ENCODE measurements around the gene BACE1-AS. TPM values are rescaled to one million over a fixed set of nuclear protein-coding genes. Genes with fewer than 3 reads are reported as not detected.

The BACE1-AS gene
- total RNA-seq, 1 experiment from 2014 or later, result 6.9 TPM

DNA sequence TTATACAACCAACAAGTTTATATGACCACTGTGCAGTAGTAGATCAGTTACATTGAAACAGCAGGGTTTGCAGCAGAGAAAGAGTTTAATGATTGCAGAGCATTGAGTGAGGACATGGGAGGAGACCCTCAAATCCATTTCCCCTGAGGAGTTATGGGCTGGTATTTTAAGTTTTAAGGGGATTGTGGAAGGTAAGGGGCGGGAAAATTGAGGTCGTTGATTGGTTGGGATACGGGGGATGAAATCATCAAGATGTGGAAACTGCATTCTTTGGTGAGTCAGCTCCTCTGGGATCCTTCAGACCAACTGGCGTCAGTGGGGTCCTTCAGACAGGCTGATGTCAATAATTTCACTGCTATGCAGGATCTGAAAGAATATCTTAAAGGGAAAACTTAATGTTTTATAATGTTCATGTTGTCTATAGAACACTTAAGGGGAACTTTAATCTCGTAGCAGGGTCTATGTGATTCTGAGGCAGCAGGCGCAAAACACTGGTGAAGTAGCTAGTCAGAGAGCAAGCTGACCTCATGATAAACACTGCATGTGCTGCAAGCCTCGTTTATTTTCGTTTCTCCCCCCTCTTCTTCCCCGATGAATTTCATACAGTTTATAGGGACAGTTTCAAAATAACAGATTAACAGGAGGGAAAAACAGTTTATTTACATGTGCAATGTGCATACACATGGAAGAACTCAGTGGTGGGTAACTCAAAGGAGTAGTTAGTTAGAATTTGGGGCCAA is 17.4 kb upstream of the BACE1-AS start:
- no peak overlapping the region for H3K27ac Mint-ChIP-seq (ENCODE audit: low read depth, unreplicated experiment)
- DNase-seq (ENCODE audit: unreplicated experiment), result peak; percentile 79
- POLR2A ChIA-PET, result interaction anchor here (1.4 kb wide), 1 partner anchor 12 kb away, joined by 5 read pairs; no protein-coding TSS in a partner anchor
- CTCF ChIA-PET, result no interaction called here
- peaks cover 34% of the 10 kb centered on the region for H3K36me3 Mint-ChIP-seq (ENCODE audit: insufficient read depth, unreplicated experiment)
- intact Hi-C loops (cut with micrococcal nuclease), result no loop called here
- no peaks in the 10 kb centered on the region for H3K9me3 Mint-ChIP-seq (ENCODE audit: unreplicated experiment)
- TF ChIP-seq, protein P1, sequence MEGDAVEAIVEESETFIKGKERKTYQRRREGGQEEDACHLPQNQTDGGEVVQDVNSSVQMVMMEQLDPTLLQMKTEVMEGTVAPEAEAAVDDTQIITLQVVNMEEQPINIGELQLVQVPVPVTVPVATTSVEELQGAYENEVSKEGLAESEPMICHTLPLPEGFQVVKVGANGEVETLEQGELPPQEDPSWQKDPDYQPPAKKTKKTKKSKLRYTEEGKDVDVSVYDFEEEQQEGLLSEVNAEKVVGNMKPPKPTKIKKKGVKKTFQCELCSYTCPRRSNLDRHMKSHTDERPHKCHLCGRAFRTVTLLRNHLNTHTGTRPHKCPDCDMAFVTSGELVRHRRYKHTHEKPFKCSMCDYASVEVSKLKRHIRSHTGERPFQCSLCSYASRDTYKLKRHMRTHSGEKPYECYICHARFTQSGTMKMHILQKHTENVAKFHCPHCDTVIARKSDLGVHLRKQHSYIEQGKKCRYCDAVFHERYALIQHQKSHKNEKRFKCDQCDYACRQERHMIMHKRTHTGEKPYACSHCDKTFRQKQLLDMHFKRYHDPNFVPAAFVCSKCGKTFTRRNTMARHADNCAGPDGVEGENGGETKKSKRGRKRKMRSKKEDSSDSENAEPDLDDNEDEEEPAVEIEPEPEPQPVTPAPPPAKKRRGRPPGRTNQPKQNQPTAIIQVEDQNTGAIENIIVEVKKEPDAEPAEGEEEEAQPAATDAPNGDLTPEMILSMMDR (IDR thresholded peaks at IDR 0.05; ENCODE audit: unreplicated experiment), result no peak
- no peaks in the 10 kb centered on the region for H3K27me3 Mint-ChIP-seq (ENCODE audit: insufficient read depth, unreplicated experiment)
- no peak overlapping the region for H3K4me3 Mint-ChIP-seq (ENCODE audit: unreplicated experiment)
- BruUV-seq (replicated peaks), result no TSS peak
- peaks cover 11% of the 10 kb centered on the region for H3K4me1 Mint-ChIP-seq (ENCODE audit: insufficient read depth, unreplicated experiment)

DNA sequence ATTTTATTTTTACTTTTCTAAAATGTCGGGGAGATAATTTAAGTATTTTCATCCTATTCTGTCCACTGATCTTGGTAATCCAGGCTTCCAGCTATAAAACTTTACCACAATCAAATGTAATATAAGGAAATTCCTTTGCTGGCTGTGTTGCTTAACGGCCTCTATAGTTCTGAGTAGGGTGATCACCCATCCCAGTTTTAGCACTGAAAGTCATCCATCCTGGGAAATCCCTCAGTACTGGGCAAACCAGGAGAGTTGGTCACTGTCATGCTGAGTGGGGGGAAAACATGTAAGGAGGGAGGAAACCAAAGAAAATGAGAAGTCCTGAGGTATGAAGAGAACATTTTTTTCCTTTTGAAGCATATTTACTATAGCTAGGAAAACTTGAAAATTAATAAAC is 12.8 kb upstream of the BACE1-AS start:
- no peak overlapping the region for H3K4me3 Mint-ChIP-seq (ENCODE audit: unreplicated experiment)
- BruUV-seq (replicated peaks), result no TSS peak
- CTCF ChIA-PET, result no interaction called here

DNA sequence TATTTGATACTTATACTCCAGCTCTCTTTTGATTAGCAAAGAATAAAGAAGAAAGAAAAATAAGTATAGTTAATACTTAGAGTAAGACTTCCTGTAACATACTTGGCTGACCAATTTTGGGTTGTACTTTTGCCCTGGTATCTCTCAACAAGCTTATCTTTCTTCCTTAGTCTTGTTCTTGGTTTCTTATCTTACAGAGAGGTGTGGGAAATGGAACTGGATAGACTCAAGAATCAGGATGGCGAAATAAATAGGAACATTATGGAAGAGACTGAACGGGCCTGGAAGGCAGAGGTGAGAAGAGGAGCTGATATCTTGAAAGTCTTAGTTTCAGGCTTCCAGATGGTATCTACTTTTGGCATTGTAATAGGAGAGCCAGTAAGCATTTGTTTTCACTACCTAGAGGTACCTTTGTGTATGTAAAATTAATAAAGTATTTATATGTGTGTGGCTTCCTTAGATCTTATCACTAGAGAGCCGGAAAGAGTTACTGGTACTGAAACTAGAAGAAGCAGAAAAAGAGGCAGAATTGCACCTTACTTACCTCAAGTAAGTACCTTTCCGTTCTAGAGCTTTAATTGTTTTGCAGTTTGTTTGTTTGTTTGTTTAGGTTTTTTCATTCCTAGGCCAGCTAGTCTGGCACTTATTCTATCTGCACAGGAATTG is 11.3 kb upstream of the BACE1-AS start:
- intact Hi-C loops (cut with micrococcal nuclease), result no loop called here
- TF ChIP-seq, protein P1 (IDR thresholded peaks at IDR 0.05; ENCODE audit: unreplicated experiment), result no peak
- Mint-ChIP-seq H3K27me3 (ENCODE audit: insufficient read depth, unreplicated experiment) (no peaks in the 10 kb centered on the region), H3K4me3 (ENCODE audit: unreplicated experiment) (no peak overlapping the region), H3K36me3 (ENCODE audit: insufficient read depth, unreplicated experiment) (peaks cover 50% of the 10 kb centered on the region), H3K27ac (ENCODE audit: low read depth, unreplicated experiment) (no peak overlapping the region), H3K4me1 (ENCODE audit: insufficient read depth, unreplicated experiment) (peaks cover 11% of the 10 kb centered on the region), H3K9me3 (ENCODE audit: unreplicated experiment) (no peaks in the 10 kb centered on the region)
- no peak for DNase-seq (ENCODE audit: unreplicated experiment)
- ChIA-PET CTCF (no interaction called here), POLR2A (no interaction called here)
- no TSS peak for BruUV-seq (replicated peaks)

More for the DNA sequence above, 12.8 kb upstream of the BACE1-AS start:
- Mint-ChIP-seq H3K4me1 (ENCODE audit: insufficient read depth, unreplicated experiment) (peaks cover 21% of the 10 kb centered on the region), H3K27me3 (ENCODE audit: insufficient read depth, unreplicated experiment) (no peaks in the 10 kb centered on the region), H3K36me3 (ENCODE audit: insufficient read depth, unreplicated experiment) (peaks cover 40% of the 10 kb centered on the region), H3K9me3 (ENCODE audit: unreplicated experiment) (no peaks in the 10 kb centered on the region), H3K27ac (ENCODE audit: low read depth, unreplicated experiment) (no peak overlapping the region)
- intact Hi-C loops (cut with micrococcal nuclease), result no loop called here
- no peak for DNase-seq (ENCODE audit: unreplicated experiment)
- TF ChIP-seq, protein P1 (IDR thresholded peaks at IDR 0.05; ENCODE audit: unreplicated experiment), result no peak
- POLR2A ChIA-PET, result no interaction called here

DNA sequence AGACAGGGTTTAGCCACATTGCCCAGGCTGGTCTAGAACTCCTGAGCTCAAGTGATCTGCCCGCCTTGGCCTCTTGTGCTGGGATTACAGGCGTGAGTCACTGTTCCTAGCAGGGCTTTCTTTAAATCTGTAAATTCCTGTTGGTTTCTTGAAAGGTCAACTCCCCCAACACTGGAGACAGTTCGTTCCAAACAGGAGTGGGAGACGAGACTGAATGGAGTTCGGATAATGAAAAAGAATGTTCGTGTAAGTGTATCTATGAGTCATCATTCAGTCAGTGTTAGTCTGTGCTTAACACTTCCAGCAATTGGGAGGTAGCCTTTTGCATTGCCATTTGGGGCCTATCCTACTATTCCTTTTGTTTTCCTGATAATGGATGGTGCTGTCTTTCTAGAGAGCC is 10.0 kb upstream of the BACE1-AS start:
- H3K9me3 Mint-ChIP-seq (ENCODE audit: unreplicated experiment), result no peaks in the 10 kb centered on the region
- H3K4me3 Mint-ChIP-seq (ENCODE audit: unreplicated experiment), result peak overlapping the region; percentile 23
- H3K36me3 Mint-ChIP-seq (ENCODE audit: insufficient read depth, unreplicated experiment), result peaks cover 49% of the 10 kb centered on the region
- no peaks in the 10 kb centered on the region for H3K27me3 Mint-ChIP-seq (ENCODE audit: insufficient read depth, unreplicated experiment)
- peak; percentile 89 for DNase-seq (ENCODE audit: unreplicated experiment)
- peak overlapping the region; percentile 78 for H3K27ac Mint-ChIP-seq (ENCODE audit: low read depth, unreplicated experiment)
- ChIA-PET POLR2A (interaction anchor here (0.5 to 0.8 kb wide), 2 partner anchors 13 to 1122 kb away, joined by 3 to 4 read pairs; no protein-coding TSS in a partner anchor), CTCF (interaction anchor here (0.7 kb wide), 2 partner anchors 184 to 537 kb away, joined by 4 read pairs; no protein-coding TSS in a partner anchor)
- intact Hi-C loops (cut with micrococcal nuclease), result no loop called here
- H3K4me1 Mint-ChIP-seq (ENCODE audit: insufficient read depth, unreplicated experiment), result peaks cover 11% of the 10 kb centered on the region
- TF ChIP-seq, protein P1 (IDR thresholded peaks at IDR 0.05; ENCODE audit: unreplicated experiment), result no peak
- BruUV-seq (replicated peaks), result no TSS peak
